HFFc6 (cell line): ENCODE measurements around the gene TTLL5. TPM values are rescaled to one million over a fixed set of nuclear protein-coding genes. Genes with fewer than 3 reads are reported as not detected.

Source experiments
- DNase-seq: peaks from one replicate; pipeline ENCODE4 v3.0.0-alpha.2; 2018
- H3K27ac Mint-ChIP-seq: 2 replicates; pipeline ENCODE4 v1.8.0; 2020; ENCODE audit warnings: mild to moderate bottlenecking, mixed read lengths
- H3K27me3 Mint-ChIP-seq: 2 replicates; pipeline ENCODE4 v1.8.0; 2021; ENCODE audit warnings: mild to moderate bottlenecking, moderate library complexity, mixed read lengths; ENCODE audit not compliant: insufficient read depth
- H3K36me3 Mint-ChIP-seq: 2 replicates; pipeline ENCODE4 v1.8.0; 2021; ENCODE audit warnings: low read depth, mixed read lengths
- H3K4me1 Mint-ChIP-seq: 2 replicates; pipeline ENCODE4 v1.8.0; 2020; ENCODE audit warnings: low read depth, mixed read lengths
- H3K4me3 Mint-ChIP-seq: 2 replicates; pipeline ENCODE4 v1.8.0; 2020; ENCODE audit warnings: mild to moderate bottlenecking, moderate library complexity, mixed read lengths
- H3K9me3 Mint-ChIP-seq: 2 replicates; pipeline ENCODE4 v1.8.0; 2020; ENCODE audit warnings: mild to moderate bottlenecking, mixed read lengths
- CTCF ChIP-seq: fragments of 200-600 bp; sonication (generic); IDR thresholded peaks from 2 replicates; pipeline ENCODE4 v1.5.0; 2021; ENCODE audit warnings: antibody characterized with exemption, mild to moderate bottlenecking
- total RNA-seq, 6 experiments: library from RNA; stranded (reverse); fragmentation: NEBNext Ultra II Directional; extraction: Animal tissue kit (Norgen Biotek cat#: 25700); gene quantifications; 2 replicates in 1 of 6; 3 replicates in 5 of 6; pipeline ENCODE4 v1.2.3, GENCODE V29; 2021

TTLL5 gene
- total RNA-seq, 6 experiments from 2014 or later: 22.0 to 28.9 (median 25.0) TPM

DNA sequence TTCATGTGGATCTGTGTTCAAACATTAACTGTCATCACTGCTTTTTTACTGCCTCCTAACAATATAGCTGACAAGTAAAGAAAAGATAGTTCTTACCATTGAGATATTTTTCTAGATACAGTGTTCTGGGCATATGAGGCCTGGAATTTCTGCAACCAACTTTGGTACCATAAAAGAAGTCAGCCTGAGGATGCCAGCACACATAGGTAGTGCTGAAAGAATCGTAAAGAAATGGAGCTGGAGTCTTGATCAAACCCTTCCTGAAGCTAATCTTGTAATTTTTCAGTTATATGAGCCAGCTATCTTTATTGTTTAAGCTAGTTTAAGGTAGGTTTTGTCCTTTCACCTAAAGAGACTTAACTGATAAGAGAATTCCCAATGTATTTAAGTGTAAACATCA, 11.7 kb upstream of the TTLL5 start:
- Mint-ChIP-seq H3K9me3 (no peaks in the 10 kb centered on the region), H3K27ac (peak overlapping the region; percentile 72), H3K4me1 (peaks cover 47% of the 10 kb centered on the region), H3K27me3 (no peaks in the 10 kb centered on the region; the same call in 1 of the 2 replicates), H3K36me3 (peaks cover 16% of the 10 kb centered on the region), H3K4me3 (no peak overlapping the region; the same call in 1 of the 2 replicates)
- no peak for DNase-seq
- TF ChIP-seq CTCF: no peak

DNA sequence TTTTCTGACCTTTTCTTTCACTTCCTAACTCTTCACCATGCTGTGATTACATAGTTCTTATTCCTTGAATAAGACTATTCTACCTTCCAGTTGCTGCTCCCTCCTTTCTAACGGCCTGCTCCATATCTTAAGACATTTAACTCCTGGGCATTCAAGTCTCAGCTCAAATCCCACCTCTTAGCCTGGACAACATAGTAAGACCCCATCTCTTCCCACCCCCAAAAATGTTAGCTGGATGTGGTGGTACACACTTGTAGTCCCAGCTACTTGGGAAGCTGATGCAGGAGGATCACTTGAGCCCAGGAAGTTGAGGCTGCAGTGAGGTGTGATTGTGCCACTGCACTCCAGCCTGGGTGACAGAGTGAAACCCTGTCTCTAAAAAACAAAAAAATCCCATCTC, 11.3 kb upstream of the TTLL5 start:
- H3K4me3 Mint-ChIP-seq: no peak overlapping the region
- H3K4me1 Mint-ChIP-seq: peaks cover 47% of the 10 kb centered on the region
- no peaks in the 10 kb centered on the region; the same call in 1 of the 2 replicates for H3K27me3 Mint-ChIP-seq
- no peak for DNase-seq
- TF ChIP-seq CTCF: no peak
- peak overlapping the region; percentile 72 for H3K27ac Mint-ChIP-seq
- H3K9me3 Mint-ChIP-seq: no peaks in the 10 kb centered on the region
- peaks cover 16% of the 10 kb centered on the region for H3K36me3 Mint-ChIP-seq

DNA sequence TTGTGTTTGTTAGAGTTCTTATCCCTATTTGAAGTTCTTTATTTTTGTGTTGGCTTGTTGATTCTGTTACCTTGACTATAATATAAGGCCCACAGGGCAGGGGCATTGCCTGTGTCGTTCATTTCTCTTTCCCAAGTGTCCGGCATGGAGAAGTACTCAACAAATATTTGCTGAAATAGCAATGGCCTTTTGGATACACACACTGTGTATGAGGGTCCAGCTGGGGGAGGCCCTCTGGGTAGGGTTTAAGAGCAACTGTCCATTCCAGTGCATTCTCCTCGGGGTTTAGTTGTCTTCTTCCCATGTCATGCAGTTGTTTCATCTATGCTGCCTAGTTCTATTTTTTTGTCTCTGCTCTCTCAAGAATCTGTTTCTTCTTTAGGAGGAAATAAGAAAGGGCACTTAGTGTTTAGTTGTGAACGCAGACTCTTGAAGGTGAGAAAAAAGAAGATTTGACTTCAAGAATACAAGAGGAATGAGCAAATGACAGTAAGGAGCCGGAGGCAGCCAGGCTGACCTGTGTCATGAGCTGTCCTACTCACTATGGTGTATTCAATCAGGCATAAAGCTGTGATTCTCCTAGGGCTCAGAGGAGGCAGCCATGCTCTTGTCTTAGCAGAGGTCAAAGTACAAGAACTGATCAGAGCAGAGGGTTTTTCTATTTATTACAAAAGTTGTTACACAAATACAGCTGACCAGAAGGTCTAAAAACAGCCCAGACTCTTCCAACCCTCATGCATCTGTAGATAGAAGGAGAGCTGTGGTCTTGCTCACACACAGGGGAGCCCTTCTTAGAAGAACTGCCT, 10.6 kb upstream of the TTLL5 start:
- H3K9me3 Mint-ChIP-seq: no peaks in the 10 kb centered on the region
- no peak overlapping the region for H3K4me3 Mint-ChIP-seq
- H3K36me3 Mint-ChIP-seq: peaks cover 16% of the 10 kb centered on the region
- TF ChIP-seq CTCF: no peak
- H3K27ac Mint-ChIP-seq: peak overlapping the region; percentile 72
- H3K27me3 Mint-ChIP-seq: no peaks in the 10 kb centered on the region; the same call in 1 of the 2 replicates
- no peak for DNase-seq
- H3K4me1 Mint-ChIP-seq: peaks cover 47% of the 10 kb centered on the region

DNA sequence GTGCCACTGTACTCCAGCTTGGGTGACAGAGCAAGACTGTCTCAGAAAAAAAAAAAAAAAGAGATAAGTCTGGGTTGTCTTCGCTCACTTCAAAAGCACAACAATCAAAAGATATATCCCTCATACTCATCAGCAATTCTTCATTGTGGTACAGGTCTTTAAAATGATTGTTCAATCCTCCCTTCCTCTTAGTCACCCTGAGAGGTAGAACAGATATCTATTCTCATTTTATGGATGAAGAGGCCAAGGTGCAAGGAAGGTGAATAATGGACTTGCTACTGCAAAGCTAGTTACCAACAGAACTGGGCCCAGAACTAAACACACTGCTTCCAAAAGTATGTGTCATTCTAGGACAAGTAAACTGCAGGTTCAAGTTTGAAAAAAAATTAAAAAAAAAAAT, 7.5 kb upstream of the TTLL5 start:
- Mint-ChIP-seq H3K36me3 (peaks cover 16% of the 10 kb centered on the region), H3K27ac (no peak overlapping the region), H3K4me1 (peaks cover 17% of the 10 kb centered on the region), H3K4me3 (no peak overlapping the region), H3K9me3 (no peaks in the 10 kb centered on the region), H3K27me3 (no peaks in the 10 kb centered on the region)
- no peak for DNase-seq
- no peak for TF ChIP-seq CTCF

DNA sequence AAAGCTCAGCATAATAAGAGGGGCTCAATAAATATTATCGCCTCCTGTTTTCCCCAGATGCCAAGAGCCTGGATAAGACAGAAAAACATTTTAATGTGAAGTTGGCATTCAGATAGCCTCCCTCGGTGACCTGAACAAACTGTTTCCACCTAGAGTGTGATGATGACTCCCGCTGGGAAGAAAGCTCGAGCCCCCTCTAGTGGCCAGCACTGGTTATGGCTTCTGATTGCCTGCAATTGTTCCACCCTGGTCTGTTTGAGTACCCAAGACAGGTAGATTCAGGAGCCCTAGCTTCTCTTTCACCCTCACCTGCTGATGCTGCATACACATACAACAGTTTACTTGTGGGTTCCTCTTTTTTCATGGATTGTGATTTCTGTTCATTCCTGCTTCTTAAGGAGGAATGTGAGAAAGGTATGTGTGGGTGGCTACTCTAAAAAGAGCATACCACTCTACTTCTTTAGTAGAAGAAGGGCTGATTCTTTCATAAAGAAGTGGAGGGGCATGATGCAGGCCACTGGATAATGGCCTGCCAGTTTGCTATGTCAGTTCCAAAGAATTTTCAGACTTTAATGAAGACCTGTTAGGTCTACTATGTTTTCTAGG, 6.8 kb upstream of the TTLL5 start:
- Mint-ChIP-seq H3K36me3 (peaks cover 16% of the 10 kb centered on the region), H3K27me3 (no peaks in the 10 kb centered on the region), H3K4me1 (peaks cover 10% of the 10 kb centered on the region), H3K9me3 (no peaks in the 10 kb centered on the region), H3K4me3 (no peak overlapping the region), H3K27ac (no peak overlapping the region)
- peak; percentile 41 for DNase-seq
- peak; percentile 98 for TF ChIP-seq CTCF
